HEK293 (cell line): ENCODE results near the gene TBC1D12.

Experiments used
- CTCF ChIA-PET: fragments of 350-600 bp; formaldehyde crosslinking; extraction: SDS; loops from one replicate; lab custom pipeline; 2021; ENCODE audit warnings: antibody characterized with exemption; lab: Yijun Ruan, JAX
- POLR2A ChIA-PET: fragments of 300-600 bp; formaldehyde crosslinking; extraction: SDS; loops from one replicate; lab custom pipeline; 2020; ENCODE audit warnings: antibody characterized with exemption, inconsistent platforms; lab: Yijun Ruan, JAX
- H3K27ac ChIP-seq: fragments of 200-500 bp; sonication (Bioruptor generic); 2 replicates; pipeline ENCODE4 v1.5.1; 2014; ENCODE audit warnings: low read depth, low read length, control low read depth, inconsistent platforms; ENCODE audit errors: extremely low read depth
- H3K36me3 ChIP-seq, 2 experiments: fragments of 200-500 bp in 1 of 2; sonication (Bioruptor generic) in 1 of 2; 1 replicate in 1 of 2; 2 replicates in 1 of 2; pipeline ENCODE4 v1.5.1; 2014 to 2017; ENCODE audit warnings: inconsistent platforms in 2 of 2, low read length in 2 of 2; ENCODE audit not compliant: control insufficient read depth in 2 of 2, insufficient read depth in 1 of 2
- H3K4me1 ChIP-seq: fragments of 200-500 bp; sonication (Bioruptor generic); 2 replicates; pipeline ENCODE4 v1.5.1; 2014; ENCODE audit warnings: mild to moderate bottlenecking, low read length, inconsistent platforms; ENCODE audit not compliant: control insufficient read depth, insufficient read depth
- H3K4me3 ChIP-seq: 2 replicates; pipeline ENCODE4 v1.5.1; 2011; ENCODE audit warnings: low read depth, mild to moderate bottlenecking, control low read depth, low read length, moderate library complexity
- H3K9me3 ChIP-seq: fragments of 200-500 bp; sonication (Bioruptor generic); 2 replicates; pipeline ENCODE4 v1.5.1; 2014; ENCODE audit warnings: low read depth, low read length, inconsistent platforms; ENCODE audit not compliant: control insufficient read depth, insufficient read depth
- SETDB1 ChIP-seq: IDR thresholded peaks from one replicate; pipeline ENCODE4 v1.6.1; 2017; ENCODE audit warnings: mild to moderate bottlenecking, low read length, moderate library complexity, mixed read lengths; ENCODE audit not compliant: insufficient read length
- ZEB2 ChIP-seq: fragments of 450-650 bp; formaldehyde crosslinking; IDR thresholded peaks from 2 replicates; pipeline ENCODE4 v1.5.1; 2016; ENCODE audit warnings: missing biosample characterization, missing genetic modification characterization
- ZFP69B ChIP-seq: fragments of 450-650 bp; formaldehyde crosslinking; IDR thresholded peaks from 2 replicates; pipeline ENCODE4 v1.5.1; 2016; ENCODE audit warnings: missing biosample characterization, missing genetic modification characterization
- ZNF112 ChIP-seq: fragments of 450-650 bp; formaldehyde crosslinking; IDR thresholded peaks from 2 replicates; pipeline ENCODE4 v1.5.0; 2017; ENCODE audit warnings: missing biosample characterization, missing genetic modification characterization
- ZNF211 ChIP-seq: fragments of 450-650 bp; formaldehyde crosslinking; IDR thresholded peaks from 2 replicates; pipeline ENCODE4 v1.5.1; 2016; ENCODE audit warnings: low read depth, missing biosample characterization, missing genetic modification characterization
- ZNF302 ChIP-seq: fragments of 450-650 bp; formaldehyde crosslinking; IDR thresholded peaks from 2 replicates; pipeline ENCODE4 v1.5.1; 2016; ENCODE audit warnings: missing biosample characterization, missing genetic modification characterization, low read depth
- ZNF404 ChIP-seq: fragments of 450-650 bp; formaldehyde crosslinking; IDR thresholded peaks from 2 replicates; pipeline ENCODE4 v1.5.1; 2017; ENCODE audit warnings: missing biosample characterization, missing genetic modification characterization
- ZNF433 ChIP-seq: fragments of 450-650 bp; formaldehyde crosslinking; IDR thresholded peaks from 2 replicates; pipeline ENCODE4 v1.5.1; 2016; ENCODE audit warnings: missing biosample characterization, missing genetic modification characterization, low read depth
- ZNF548 ChIP-seq: fragments of 450-650 bp; formaldehyde crosslinking; IDR thresholded peaks from 2 replicates; pipeline ENCODE4 v1.5.1; 2016; ENCODE audit warnings: missing biosample characterization, missing genetic modification characterization
- ZNF707 ChIP-seq: fragments of 450-650 bp; formaldehyde crosslinking; IDR thresholded peaks from 2 replicates; pipeline ENCODE4 v1.5.1; 2016; ENCODE audit warnings: missing biosample characterization, missing genetic modification characterization
- TF ChIP-seq, protein P1 (sequence below): fragments of 450-650 bp; formaldehyde crosslinking; IDR thresholded peaks from 2 replicates; pipeline ENCODE4 v1.5.1; 2016; ENCODE audit warnings: missing biosample characterization, missing genetic modification characterization
- TF ChIP-seq, protein P2 (sequence below): fragments of 450-650 bp; formaldehyde crosslinking; IDR thresholded peaks from 2 replicates; pipeline ENCODE4 v1.5.1; 2017; ENCODE audit warnings: missing biosample characterization, missing genetic modification characterization
- TF ChIP-seq, protein P3 (sequence below): fragments of 450-650 bp; formaldehyde crosslinking; conservative IDR thresholded peaks from 2 replicates; pipeline ENCODE4 v1.5.1; 2016; ENCODE audit warnings: low read depth, missing biosample characterization, missing genetic modification characterization

The TBC1D12 gene

DNA sequence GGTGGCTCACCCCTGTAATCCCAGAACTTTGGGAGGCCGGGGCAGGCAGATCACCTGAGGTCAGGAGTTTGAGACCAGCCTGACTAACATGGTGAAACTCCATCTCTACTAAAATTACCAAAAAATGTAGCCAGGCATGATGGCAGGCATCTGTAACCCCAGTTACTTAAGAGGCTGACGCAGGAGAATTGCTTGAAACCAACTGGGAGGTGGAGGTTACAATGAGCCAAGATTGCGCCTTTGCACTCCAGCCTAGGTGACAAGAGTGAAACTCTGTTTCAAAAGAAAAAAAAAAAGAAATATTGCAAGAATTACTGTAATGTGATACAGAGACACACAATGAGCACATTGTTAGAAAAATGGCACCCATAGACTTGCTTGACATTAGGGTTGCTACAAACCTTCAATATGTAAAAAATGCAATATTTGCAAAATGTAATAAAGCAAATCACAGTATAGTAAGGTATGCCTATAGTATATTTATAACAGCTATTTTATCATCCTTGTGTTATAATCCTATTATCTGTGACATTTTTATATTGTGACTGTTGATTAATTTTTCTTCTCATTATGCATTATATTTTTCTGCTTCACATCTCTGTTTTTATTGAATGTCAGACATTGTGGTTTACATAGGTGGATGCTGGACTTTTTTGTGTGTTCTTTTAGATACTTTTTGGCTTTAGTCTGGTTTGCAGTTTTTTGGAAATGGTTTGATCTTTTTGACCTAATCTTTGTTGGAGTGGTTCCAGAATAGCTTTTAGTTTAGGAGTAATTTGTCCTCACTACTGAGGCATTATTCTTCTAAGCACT is 87.8 kb downstream of the TBC1D12 start:
- POLR2A ChIA-PET: no interaction called here
- Histone ChIP-seq H3K4me3 (no peak overlapping the region), H3K4me1 (peaks cover 8% of the 10 kb centered on the region), H3K27ac (no peak overlapping the region), H3K9me3 (no peaks in the 10 kb centered on the region), H3K36me3 (no peaks in the 10 kb centered on the region; a peak in 1 of 3 replicates)
- TF ChIP-seq ZEB2 (tag by site-specific recombination) (no peak), ZNF707 (tag by site-specific recombination) (no peak), ZNF211 (tag by site-specific recombination) (no peak)
- TF ChIP-seq, protein P1, sequence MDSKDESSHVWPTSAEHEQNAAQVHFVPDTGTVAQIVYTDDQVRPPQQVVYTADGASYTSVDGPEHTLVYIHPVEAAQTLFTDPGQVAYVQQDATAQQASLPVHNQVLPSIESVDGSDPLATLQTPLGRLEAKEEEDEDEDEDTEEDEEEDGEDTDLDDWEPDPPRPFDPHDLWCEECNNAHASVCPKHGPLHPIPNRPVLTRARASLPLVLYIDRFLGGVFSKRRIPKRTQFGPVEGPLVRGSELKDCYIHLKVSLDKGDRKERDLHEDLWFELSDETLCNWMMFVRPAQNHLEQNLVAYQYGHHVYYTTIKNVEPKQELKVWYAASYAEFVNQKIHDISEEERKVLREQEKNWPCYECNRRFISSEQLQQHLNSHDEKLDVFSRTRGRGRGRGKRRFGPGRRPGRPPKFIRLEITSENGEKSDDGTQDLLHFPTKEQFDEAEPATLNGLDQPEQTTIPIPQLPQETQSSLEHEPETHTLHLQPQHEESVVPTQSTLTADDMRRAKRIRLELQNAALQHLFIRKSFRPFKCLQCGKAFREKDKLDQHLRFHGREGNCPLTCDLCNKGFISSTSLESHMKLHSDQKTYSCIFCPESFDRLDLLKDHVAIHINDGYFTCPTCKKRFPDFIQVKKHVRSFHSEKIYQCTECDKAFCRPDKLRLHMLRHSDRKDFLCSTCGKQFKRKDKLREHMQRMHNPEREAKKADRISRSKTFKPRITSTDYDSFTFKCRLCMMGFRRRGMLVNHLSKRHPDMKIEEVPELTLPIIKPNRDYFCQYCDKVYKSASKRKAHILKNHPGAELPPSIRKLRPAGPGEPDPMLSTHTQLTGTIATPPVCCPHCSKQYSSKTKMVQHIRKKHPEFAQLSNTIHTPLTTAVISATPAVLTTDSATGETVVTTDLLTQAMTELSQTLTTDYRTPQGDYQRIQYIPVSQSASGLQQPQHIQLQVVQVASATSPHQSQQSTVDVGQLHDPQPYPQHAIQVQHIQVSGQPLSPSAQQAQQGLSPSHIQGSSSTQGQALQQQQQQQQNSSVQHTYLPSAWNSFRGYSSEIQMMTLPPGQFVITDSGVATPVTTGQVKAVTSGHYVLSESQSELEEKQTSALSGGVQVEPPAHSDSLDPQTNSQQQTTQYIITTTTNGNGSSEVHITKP (tag by site-specific recombination): 0 out of 2 replicates have a peak, but pooled peaks have one; percentile 47
- TF ChIP-seq, protein P2, sequence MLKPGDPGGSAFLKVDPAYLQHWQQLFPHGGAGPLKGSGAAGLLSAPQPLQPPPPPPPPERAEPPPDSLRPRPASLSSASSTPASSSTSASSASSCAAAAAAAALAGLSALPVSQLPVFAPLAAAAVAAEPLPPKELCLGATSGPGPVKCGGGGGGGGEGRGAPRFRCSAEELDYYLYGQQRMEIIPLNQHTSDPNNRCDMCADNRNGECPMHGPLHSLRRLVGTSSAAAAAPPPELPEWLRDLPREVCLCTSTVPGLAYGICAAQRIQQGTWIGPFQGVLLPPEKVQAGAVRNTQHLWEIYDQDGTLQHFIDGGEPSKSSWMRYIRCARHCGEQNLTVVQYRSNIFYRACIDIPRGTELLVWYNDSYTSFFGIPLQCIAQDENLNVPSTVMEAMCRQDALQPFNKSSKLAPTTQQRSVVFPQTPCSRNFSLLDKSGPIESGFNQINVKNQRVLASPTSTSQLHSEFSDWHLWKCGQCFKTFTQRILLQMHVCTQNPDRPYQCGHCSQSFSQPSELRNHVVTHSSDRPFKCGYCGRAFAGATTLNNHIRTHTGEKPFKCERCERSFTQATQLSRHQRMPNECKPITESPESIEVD (tag by site-specific recombination): peak; percentile 61
- CTCF ChIA-PET: interaction anchor here (0.7 to 1.2 kb wide), 2 partner anchors 46 to 1426 kb away, joined by 3 to 5 read pairs; no protein-coding TSS in a partner anchor

DNA sequence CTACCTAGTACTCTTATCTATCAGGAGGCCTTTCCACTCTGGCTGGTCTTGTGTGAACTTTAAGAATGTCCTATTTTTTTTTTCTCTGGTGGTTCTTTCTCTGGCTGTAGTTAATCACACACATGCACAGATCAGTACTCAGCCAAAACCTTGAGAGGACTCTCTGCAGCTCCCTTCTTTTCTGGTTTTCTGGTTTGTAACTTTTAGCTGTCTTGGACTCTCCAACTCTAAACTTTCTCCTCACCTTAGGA is 88.4 kb downstream of the TBC1D12 start:
- TF ChIP-seq ZNF112 (no peak), ZNF302 (tag by site-specific recombination) (no peak), ZNF404 (tag by site-specific recombination) (no peak), ZFP69B (tag by site-specific recombination) (no peak), ZNF548 (tag by site-specific recombination) (no peak), ZNF433 (tag by site-specific recombination) (no peak), SETDB1 (no peak)
- TF ChIP-seq, protein P3, sequence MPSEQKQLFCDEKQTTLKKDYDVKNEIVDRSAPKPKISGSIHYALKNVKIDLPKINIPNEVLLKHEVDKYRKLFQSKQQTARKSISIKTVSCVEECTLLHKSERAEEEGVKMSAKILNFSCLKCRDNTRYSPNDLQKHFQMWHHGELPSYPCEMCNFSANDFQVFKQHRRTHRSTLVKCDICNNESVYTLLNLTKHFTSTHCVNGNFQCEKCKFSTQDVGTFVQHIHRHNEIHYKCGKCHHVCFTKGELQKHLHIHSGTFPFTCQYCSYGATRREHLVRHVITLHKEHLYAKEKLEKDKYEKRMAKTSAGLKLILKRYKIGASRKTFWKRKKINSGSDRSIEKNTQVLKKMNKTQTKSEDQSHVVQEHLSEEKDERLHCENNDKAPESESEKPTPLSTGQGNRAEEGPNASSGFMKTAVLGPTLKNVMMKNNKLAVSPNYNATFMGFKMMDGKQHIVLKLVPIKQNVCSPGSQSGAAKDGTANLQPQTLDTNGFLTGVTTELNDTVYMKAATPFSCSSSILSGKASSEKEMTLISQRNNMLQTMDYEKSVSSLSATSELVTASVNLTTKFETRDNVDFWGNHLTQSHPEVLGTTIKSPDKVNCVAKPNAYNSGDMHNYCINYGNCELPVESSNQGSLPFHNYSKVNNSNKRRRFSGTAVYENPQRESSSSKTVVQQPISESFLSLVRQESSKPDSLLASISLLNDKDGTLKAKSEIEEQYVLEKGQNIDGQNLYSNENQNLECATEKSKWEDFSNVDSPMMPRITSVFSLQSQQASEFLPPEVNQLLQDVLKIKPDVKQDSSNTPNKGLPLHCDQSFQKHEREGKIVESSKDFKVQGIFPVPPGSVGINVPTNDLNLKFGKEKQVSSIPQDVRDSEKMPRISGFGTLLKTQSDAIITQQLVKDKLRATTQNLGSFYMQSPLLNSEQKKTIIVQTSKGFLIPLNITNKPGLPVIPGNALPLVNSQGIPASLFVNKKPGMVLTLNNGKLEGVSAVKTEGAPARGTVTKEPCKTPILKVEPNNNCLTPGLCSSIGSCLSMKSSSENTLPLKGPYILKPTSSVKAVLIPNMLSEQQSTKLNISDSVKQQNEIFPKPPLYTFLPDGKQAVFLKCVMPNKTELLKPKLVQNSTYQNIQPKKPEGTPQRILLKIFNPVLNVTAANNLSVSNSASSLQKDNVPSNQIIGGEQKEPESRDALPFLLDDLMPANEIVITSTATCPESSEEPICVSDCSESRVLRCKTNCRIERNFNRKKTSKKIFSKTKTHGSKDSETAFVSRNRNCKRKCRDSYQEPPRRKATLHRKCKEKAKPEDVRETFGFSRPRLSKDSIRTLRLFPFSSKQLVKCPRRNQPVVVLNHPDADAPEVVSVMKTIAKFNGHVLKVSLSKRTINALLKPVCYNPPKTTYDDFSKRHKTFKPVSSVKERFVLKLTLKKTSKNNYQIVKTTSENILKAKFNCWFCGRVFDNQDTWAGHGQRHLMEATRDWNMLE (tag by site-specific recombination): no peak
- ChIA-PET CTCF (interaction anchor here (0.7 to 1.2 kb wide), 2 partner anchors 47 to 1427 kb away, joined by 3 to 5 read pairs; no protein-coding TSS in a partner anchor), POLR2A (no interaction called here)
- Histone ChIP-seq H3K9me3 (no peaks in the 10 kb centered on the region), H3K4me1 (peaks cover 8% of the 10 kb centered on the region), H3K4me3 (no peak overlapping the region), H3K36me3 (no peaks in the 10 kb centered on the region; a peak in 1 of 3 replicates), H3K27ac (no peak overlapping the region)
